GM21528 (cell line): Measurements from ENCODE around the gene BASP1.
A peak's percentile ranks its signal among the peaks of the same experiment; 100 is the strongest.
"Not testable (repeated sequence)": the region's sequence is repeated elsewhere in the genome, so short reads cannot be mapped to it uniquely, and the experiment has no call there.

Source experiments
- ATAC-seq: cut with Tn5 transposase; IDR thresholded peaks from one replicate; pipeline ENCODE4 v1.9.1; 2021; ENCODE audit warnings: mild to moderate bottlenecking, moderate library complexity; ENCODE audit not compliant: unreplicated experiment, low FRiP score

Gene BASP1

GRCh38 chr5:17311811-17312210 is 94.4 kb downstream of the BASP1 start:
- not testable (repeated sequence) for ATAC-seq

GRCh38 chr5:17312358-17312757 is 94.9 kb downstream of the BASP1 start:
- no peak for ATAC-seq

- no peak for ATAC-seq
Measured at GRCh38 chr5:17314907-17315471, 97.6 kb downstream of the BASP1 start.

- ATAC-seq = no peak
Measured at GRCh38 chr5:17315710-17316221, 98.3 kb downstream of the BASP1 start.

DNA sequence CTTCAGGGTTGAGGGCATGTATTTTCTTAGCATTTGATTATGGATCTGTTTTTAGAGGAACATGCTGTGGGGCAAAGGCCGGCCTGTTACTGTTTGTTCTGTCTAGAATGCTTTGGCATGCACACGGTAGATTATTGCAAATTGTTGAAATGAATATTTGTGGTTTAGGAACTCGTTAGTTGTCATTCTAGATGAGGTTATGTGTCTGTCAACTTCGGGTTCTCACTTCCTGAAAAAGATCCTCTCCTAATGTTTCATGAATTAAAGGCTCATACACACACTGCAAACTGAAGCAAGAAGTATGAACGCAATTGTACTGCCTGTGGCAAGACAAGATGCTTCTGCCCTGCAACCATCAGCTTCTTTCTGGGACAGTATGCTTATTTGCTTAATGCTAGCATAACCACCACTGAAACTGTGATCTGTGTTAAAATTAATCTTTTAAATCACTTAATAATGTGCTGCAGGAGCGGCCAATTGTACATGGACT is 99.6 kb downstream of the BASP1 start:
- ATAC-seq = peak; percentile 77

DNA sequence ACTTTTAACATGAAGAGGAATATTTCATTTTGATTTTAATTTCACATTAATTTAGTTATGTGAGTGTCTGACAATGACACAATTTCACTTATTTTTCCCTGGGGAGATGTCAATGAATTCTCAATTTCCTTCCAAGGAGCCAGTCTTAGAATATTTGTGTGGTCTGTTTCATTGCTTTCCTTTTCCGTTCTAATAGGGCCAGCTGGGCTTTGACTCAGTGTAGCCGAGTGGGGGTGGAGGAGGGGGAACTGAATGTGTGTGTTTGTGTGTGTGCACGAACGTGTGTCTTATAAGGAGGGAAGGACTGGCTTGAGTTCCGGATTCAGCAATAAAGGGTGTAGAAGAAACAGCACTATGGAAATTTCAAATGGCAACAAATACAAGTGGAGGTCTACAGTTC is 100.0 kb downstream of the BASP1 start:
- peak; percentile 48 for ATAC-seq

DNA sequence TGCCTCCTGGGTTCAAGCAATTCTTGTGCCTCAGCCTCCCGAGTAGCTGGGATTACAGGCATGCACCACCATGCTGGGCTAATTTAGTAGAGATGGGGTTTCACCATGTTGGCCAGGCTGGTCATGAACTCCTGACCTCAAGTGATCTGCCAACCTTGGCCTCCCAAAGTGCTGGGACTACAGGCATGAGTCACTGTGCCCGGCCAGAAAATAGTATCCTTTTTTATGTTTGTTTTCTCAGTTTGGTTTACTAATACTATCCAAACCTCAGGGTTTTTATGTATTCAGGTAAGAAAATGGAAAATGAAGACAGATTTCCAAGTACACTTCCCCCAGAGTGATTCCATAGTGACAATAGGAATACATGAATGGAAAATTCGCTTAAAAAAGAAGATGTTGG is 101.7 kb downstream of the BASP1 start:
- ATAC-seq = not testable (repeated sequence)

GRCh38 chr5:17325770-17326599 is 108.6 kb downstream of the BASP1 start:
- ATAC-seq = no peak
